NCI-H2171 (cell line): Measurements from ENCODE around the gene FOXJ2.
"Not testable (repeated sequence)": the region's sequence is repeated elsewhere in the genome, so short reads cannot be mapped to it uniquely, and the experiment has no call there.

Source experiments
- DNase-seq: peaks from one replicate; lab custom pipeline; 2025; lab: John Stamatoyannopoulos, UW

The FOXJ2 gene

GRCh38 chr12:8030189-8030588 lies 2.3 kb upstream of the FOXJ2 start:
- no peak for DNase-seq

DNA sequence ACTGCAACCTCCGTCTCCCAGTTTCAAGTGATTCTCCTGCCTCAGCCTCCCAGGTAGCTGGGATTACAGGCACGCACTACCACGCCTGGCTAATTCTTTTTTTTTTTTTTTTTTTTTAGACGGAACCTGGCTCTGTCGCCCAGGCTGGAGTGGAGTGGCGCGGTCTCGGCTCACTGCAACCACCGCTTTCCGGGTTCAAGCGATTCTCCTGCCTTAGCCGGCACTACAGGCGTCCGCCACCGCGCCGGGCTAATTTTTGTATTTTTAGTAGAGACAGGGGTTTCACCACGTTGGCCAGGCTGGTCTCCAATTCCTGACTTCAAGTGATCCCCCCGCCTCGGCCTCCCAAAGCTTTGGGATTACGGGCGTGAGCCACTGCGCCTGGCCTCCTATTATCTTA lies 1.5 kb upstream of the FOXJ2 start:
- not testable (repeated sequence) for DNase-seq

DNA sequence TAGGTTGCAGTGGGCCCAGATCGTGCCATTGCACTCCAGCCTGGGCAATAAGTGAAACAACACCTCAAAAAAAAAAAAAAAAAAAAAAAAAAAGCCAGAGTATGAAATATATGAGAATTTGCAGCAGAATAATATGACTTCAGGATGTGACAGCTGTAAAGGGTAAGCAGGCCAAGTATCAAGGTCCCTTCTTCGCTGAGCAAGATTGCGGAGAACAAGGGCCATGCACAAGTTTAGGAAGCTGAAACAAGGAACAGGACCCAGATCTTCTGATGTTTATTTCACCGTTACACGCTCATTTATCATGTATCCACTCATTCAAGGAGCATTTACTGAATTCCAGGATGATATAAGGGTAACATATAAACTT lies 659 bp upstream of the FOXJ2 start:
- DNase-seq: peak; percentile 76

DNA sequence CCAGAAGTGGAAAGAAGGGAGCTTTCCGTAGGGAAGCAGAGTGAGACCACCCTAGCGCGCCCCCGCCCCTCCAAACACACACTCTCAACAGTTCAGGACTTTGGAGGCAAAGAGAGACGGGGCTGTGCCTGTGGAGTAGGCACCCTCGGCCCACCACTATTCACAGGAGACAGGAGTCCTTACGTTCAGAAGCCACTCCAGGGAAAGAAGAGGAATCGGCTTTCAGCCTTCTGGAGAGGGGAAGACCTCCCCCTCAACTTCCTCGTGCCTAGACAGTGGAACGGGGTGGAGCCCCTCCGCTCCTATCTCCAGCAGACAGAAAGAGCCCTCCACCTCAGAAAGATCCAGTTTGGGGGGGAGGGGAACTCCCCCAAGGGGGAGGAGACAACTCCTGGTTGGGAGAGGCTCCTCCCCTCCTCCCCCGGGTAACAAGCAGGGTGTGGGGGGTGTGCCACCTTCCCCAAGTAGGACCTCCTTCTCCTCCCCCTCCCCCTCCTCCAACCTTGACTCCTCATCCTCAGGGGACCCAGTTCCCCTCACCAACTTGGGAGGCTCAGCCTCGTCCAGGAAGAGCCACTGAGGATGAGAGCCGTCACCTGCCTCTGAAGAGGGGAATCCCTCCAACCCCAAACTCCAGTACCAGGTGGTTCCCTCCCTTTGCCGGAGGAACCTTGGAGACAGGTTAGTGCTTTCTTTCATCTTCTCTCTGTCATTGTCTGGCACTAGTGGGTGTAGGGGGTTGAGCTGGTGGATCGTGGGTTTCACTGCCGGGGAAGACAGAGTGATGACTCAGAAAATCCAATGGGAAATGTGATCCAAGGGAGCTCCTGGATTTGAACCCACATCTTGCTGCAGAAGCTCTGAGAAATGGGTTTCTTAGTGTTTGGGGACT lies 883 bp downstream of the FOXJ2 start:
- DNase-seq: peak; percentile 99

- DNase-seq: no peak
Measured at GRCh38 chr12:8034802-8035201, 2.3 kb downstream of the FOXJ2 start.

DNA sequence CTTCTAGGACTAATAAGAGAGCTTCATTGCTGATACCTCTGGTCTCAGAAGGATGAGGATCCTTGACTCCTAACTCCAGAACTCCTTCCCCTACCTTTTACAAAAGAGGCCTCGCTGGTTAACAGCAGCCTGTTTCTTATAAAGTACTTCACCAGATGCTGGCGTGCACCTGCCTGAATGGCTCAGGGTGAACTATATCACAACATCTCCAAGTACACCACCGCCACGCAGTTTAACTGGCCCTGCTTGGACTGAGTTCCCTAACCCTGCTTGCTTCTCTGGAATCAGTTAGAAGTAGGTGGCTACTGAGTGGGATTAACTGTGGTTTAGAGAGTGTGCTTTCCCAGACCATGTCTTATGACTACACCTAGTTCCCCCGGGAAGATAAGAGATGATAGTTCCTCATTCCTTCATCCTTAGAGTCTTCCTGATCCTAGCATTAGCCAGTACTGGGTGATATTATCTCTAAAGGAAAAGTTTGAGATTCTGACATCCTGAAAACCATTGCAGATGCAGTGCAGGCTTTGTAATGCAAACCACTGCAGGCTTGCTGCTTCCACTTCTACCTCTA lies 3.0 kb downstream of the FOXJ2 start:
- no peak for DNase-seq

- DNase-seq: no peak
Measured at GRCh38 chr12:8036346-8036745, 3.8 kb downstream of the FOXJ2 start.

DNA sequence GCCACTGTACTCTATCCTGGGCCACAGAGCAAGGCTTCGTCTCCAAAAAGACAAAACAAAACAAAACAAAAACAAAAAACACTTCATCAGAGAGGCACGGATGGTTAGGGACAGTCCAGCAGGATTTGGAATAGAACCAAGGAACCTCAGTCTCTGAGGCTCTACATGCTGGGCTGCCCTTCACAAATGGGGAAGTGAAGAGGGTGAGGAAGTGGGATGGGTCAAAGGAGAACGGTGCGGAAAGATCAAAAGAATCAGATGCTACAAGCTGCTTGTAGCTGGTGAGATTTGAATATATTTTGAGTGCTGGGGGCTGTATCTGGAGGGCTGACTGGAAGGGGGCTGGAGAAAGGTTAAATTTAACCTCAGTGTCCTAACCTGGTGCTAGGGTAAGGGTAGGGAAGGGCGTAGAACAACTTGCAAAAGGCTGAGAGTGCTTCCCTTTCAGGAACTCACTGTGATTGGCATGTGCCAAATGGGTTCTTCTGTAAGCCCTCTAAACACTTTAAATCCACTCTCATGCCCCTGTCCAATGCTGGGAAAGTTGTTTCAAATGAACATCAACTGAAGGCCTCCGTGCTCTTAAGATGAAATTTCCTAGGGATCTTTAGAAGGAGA lies 4.6 kb downstream of the FOXJ2 start:
- DNase-seq: no peak

GRCh38 chr12:8037947-8038346 lies 5.4 kb downstream of the FOXJ2 start:
- peak; percentile 66 for DNase-seq

- DNase-seq: peak; percentile 99
Measured at GRCh38 chr12:8038659-8039114, 6.2 kb downstream of the FOXJ2 start.

DNA sequence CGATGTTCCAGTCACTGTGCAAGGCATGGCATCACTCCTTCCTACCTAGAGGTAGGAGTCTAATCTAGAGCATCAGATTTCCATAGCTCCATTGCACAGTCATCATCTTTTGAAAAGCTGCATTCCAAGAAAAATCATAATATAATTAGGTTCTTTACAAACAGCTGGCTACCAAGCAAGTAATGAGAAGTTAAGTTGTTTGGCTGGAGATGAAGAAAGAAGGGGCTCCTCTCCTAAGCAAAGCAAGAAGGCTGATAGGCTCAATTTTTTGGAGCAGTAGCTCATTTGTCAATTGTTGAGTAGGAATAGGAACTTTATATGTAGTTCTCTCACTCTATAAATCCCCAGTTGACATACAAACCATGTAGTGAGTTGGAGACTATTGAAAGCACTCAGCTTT lies 8.3 kb downstream of the FOXJ2 start:
- no peak for DNase-seq

DNA sequence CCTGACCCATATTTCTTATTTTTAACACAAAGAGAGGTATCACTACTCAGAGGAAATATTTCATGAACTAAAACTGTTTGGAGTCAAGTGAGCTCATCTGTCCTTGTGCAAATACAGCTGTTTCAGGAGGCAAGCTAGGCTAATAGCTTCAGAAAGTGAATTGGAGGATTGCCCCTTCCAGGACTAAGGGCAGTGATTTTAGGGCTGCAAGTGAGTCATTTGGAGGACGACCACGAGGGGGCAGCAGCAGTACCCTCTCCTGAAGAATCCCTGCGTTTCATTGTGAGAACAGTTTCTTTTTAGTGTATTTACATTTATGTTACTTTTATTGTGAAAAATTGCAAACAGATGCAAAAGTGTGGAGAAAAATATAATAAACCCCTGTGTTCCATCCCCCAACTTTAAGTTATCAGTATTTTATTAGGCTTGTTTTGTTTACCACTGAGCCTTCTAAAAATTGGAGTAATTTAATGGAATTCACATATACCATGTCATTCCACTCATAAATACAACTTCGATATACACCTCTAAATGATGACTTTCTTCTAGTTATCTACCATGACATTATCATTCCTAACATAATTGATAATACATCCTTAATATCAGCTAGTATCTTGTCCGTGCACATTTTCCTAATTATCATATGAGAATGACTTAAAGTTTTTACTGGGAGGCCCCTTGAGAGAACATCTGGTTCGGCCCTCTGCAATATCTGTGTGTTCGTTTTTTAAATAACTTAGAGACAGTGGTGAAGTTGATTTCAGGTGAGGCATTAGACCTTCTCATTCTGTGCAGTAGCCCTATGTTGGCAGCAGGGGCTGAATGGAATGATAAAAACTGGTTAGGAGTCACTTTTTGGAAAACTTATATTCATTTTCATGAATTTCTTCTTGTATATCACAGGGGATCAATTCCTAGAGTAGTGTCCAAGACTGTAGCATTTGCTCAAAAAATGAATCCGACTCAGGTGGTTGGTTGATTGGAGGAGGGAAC lies 13.7 kb downstream of the FOXJ2 start:
- DNase-seq: peak; percentile 98

- no peak for DNase-seq
Measured at GRCh38 chr12:8047842-8048241, 15.3 kb downstream of the FOXJ2 start.

DNA sequence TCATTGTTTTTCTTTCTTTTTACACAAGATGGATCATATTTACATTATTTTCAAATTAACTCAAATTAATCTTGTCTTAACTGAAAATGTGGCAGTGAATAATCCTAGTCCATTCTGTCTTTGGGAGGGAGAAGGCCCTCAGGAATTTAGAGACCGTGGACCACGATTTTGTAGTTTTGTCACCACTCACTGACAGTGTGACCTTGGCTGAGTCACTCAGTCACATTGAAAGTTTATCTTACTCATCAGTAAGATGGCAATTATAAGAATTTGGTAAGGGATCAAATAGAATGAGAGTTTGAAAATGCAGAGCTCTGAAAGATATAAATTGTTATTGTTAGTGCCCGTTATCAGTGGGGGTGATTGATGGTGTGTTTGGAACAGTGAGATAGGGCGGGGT lies 16.4 kb downstream of the FOXJ2 start:
- DNase-seq: no peak

DNA sequence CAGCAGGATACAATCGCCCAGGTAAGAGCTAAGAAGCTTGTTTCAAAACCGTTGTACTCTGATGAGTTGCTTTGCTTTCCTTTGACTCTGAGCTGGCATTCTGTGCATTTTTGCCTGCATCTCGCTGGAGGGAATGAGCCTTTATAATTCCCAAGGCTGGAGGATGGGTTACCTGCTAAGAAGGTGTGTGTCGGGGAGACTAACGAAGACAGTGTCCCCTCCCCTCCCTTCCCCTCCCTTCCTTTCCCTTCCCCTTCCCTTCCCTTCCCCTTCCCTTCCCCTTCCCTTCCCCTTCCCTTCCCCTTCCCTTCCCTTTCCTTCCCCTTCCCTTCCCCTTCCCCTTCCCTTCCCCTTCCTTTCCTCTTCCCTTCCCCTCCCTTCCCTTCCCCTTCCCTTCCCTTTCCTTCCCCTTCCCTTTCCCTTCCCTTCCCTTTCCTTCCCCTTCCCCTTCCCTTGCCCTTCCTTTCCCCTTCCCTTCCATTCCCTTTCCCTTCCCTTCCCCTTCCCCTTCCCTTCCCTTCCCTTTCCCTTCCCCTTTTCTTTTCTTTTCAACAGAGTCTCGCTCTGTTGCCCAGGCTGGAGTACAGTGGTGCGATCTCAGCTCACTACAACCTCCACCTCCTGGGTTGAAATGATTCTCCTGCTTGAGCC lies 18.2 kb downstream of the FOXJ2 start:
- DNase-seq: no peak

- no peak for DNase-seq
Measured at GRCh38 chr12:8052679-8053078, 20.2 kb downstream of the FOXJ2 start.

- DNase-seq: no peak
Measured at GRCh38 chr12:8054816-8055215, 22.3 kb downstream of the FOXJ2 start.

- DNase-seq: no peak
Measured at GRCh38 chr12:8057306-8057705, 24.8 kb downstream of the FOXJ2 start.

GRCh38 chr12:8057839-8058238 lies 25.3 kb downstream of the FOXJ2 start:
- DNase-seq: no peak

GRCh38 chr12:8058506-8058905 lies 26.0 kb downstream of the FOXJ2 start:
- DNase-seq: no peak

GRCh38 chr12:8064131-8064530 lies 31.6 kb downstream of the FOXJ2 start:
- DNase-seq: no peak
